T-helper 17 cell (primary cell): ENCODE measurements around the gene L3HYPDH. TPM values are rescaled to one million over a fixed set of nuclear protein-coding genes. Genes with fewer than 3 reads are reported as not detected.

Experiments used
- ATAC-seq: fragments of 150-1000 bp; cut with Tn5 transposase; 2 replicates; pipeline ENCODE4 v1.10.0; 2021; ENCODE audit warnings: mild to moderate bottlenecking, moderate library complexity
- DNase-seq, 3 donors: peaks; one replicate each; pipeline versions ENCODE4 v3.0.0 to v3.0.0-alpha.2; 2020 to 2021
- H3K9me3 ChIP-seq: one replicate; pipeline ENCODE4 v1.7.0; 2013; ENCODE audit warnings: low read length, mild to moderate bottlenecking; ENCODE audit not compliant: control insufficient read depth, poor library complexity, severe bottlenecking
- H3K27ac Mint-ChIP-seq: one replicate; pipeline ENCODE4 v1.8.0; 2022; ENCODE audit warnings: mild to moderate bottlenecking, moderate library complexity, mixed read lengths
- H3K27me3 Mint-ChIP-seq: one replicate; pipeline ENCODE4 v1.8.0; 2022; ENCODE audit warnings: mixed read lengths
- H3K36me3 Mint-ChIP-seq: one replicate; pipeline ENCODE4 v1.8.0; 2022; ENCODE audit warnings: low read depth, mixed read lengths
- H3K4me1 Mint-ChIP-seq: one replicate; pipeline ENCODE4 v1.8.0; 2022; ENCODE audit warnings: mild to moderate bottlenecking, mixed read lengths
- H3K4me3 Mint-ChIP-seq: one replicate; pipeline ENCODE4 v1.8.0; 2022; ENCODE audit warnings: mild to moderate bottlenecking, moderate library complexity, mixed read lengths
- total RNA-seq, 4 donors: library from RNA in 2 of 4; stranded (reverse) in 2 of 4; gene quantifications; one replicate each; pipeline ENCODE4 v1.2.3 and lab custom pipeline; 2022 to 2026

Gene L3HYPDH
- total RNA-seq, 2 donors from 2014 or later: 13.8 to 17.5 TPM

DNA sequence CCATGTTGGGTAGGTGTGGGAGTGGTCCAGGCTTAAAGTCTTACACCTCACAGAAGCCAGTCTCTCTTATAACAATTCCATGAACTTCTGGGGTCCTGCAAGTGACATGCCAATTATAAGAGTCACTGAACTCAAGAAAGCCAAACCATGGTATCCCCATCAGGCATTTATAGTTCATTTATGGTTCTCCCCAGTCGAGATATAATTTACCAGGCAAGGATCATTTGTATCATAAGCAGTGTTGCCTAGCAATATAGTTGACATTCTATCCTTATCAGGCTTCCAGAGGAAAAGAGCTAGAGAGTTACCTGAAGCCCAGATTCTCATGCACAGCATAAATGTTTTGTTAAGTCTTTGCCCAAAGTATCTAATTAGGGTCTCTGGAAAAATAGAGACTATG, 8.2 kb upstream of the L3HYPDH start:
- Mint-ChIP-seq H3K36me3 (peaks cover 33% of the 10 kb centered on the region), H3K27ac (no peak overlapping the region), H3K4me1 (peaks cover 41% of the 10 kb centered on the region), H3K27me3 (no peaks in the 10 kb centered on the region), H3K4me3 (no peak overlapping the region)
- H3K9me3 ChIP-seq: no peaks in the 10 kb centered on the region
- DNase-seq (no peak), ATAC-seq (no peak)

DNA sequence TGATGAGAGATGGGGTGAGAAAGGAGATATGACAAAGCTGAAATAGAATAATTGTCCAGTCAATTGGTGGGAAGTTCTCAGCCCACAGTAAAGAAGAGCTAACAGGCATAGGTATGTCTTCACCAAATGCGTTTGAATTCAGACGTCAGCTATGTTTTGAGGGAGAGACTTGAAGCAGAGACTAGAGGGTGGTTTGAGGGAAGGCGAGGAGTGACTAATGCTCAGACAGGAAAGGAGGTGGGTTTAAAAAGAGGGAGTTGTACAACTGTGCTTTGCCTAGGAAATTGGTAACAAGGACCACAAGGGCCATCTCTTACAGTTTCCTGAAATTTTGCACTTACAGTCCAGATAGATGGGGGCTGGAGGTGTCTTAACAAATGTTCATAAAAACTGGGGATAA, 6.5 kb upstream of the L3HYPDH start:
- ATAC-seq (no peak), DNase-seq (no peak)
- Mint-ChIP-seq H3K4me1 (peaks cover 39% of the 10 kb centered on the region), H3K4me3 (no peak overlapping the region), H3K27ac (peak overlapping the region; percentile 76), H3K36me3 (peaks cover 33% of the 10 kb centered on the region), H3K27me3 (no peaks in the 10 kb centered on the region)
- no peaks in the 10 kb centered on the region for H3K9me3 ChIP-seq

DNA sequence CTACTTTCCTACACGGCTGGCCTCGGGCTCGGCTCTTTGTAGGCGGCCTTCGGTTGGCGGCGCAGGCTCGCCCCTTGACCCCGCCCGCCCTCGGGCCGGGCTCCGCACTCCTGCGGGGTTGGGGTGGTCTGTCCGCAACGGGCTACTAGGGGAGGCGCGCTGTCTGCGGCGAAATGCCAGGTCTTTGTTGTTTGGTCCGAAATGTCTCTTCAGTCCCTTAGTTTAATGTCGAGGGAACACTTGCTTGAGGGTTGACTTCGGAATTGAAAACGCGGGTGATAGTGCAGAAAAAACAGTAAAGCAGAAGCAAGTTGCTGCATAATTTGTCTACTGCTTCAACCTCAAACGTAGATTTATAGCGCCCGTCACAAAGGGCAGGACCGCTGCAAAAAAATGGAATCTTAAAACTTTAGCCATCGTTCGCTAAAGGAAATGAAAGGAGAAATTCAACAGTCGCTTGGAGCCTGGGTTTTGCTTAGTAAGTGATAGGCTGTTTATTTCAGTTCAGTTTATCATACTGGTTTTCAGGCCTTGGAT, 499 bp upstream of the L3HYPDH start:
- peaks cover 50% of the 10 kb centered on the region for H3K4me1 Mint-ChIP-seq
- H3K27me3 Mint-ChIP-seq: no peaks in the 10 kb centered on the region
- no peaks in the 10 kb centered on the region for H3K9me3 ChIP-seq
- peak; percentile 62 for ATAC-seq
- H3K27ac Mint-ChIP-seq: peak overlapping the region; percentile 87
- H3K4me3 Mint-ChIP-seq: peak overlapping the region; percentile 92
- DNase-seq: no peak
- H3K36me3 Mint-ChIP-seq: peaks cover 14% of the 10 kb centered on the region

GRCh38 chr14:59483363-59483762, 845 bp downstream of the L3HYPDH start:
- H3K4me3 Mint-ChIP-seq: peak overlapping the region; percentile 92
- peaks cover 3% of the 10 kb centered on the region for H3K36me3 Mint-ChIP-seq
- no peak for ATAC-seq
- H3K27ac Mint-ChIP-seq: peak overlapping the region; percentile 87
- H3K4me1 Mint-ChIP-seq: peaks cover 40% of the 10 kb centered on the region
- H3K9me3 ChIP-seq: no peaks in the 10 kb centered on the region
- no peaks in the 10 kb centered on the region for H3K27me3 Mint-ChIP-seq
- DNase-seq: no peak

DNA sequence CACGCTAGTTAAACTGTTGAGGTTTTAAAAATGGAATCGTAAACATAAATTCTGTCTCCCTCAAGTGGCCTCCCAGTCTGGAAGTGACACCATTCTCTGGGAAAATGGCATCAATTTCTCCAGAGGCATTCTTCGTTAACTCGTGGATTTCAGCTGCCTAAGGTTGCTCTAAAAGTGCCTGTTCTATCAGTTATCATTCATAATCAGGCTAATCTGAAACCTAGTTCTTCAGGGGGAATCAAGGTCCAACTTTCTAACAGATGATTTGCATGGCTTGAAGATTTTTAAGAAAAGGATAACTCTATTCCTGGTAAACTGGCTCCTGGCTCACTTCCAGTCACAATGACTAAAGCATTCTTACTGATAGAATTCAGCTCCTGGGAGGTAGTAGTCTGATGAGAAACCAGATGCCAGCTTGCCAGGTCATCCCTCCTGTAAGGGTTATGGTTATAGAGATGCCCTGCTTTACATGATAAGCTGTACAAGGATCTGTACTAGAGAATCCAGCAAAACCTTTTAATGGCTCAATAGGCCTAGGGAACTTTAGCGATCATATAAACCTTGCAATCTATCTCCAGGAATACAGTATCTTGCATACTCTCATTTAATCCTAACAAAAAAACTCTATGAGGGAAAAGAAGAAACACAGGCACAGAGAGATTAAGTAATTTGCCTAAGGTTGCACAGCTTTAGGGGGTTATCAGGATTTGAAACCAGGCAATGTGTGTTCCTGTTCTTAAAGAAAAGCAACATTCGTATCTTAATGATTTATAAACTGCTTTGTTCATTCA, 1.5 kb downstream of the L3HYPDH start:
- no peaks in the 10 kb centered on the region for H3K9me3 ChIP-seq
- DNase-seq (no peak), ATAC-seq (no peak)
- Mint-ChIP-seq H3K4me1 (peaks cover 37% of the 10 kb centered on the region), H3K27ac (peak overlapping the region; percentile 87), H3K36me3 (no peaks in the 10 kb centered on the region), H3K4me3 (peak overlapping the region; percentile 92), H3K27me3 (no peaks in the 10 kb centered on the region)

DNA sequence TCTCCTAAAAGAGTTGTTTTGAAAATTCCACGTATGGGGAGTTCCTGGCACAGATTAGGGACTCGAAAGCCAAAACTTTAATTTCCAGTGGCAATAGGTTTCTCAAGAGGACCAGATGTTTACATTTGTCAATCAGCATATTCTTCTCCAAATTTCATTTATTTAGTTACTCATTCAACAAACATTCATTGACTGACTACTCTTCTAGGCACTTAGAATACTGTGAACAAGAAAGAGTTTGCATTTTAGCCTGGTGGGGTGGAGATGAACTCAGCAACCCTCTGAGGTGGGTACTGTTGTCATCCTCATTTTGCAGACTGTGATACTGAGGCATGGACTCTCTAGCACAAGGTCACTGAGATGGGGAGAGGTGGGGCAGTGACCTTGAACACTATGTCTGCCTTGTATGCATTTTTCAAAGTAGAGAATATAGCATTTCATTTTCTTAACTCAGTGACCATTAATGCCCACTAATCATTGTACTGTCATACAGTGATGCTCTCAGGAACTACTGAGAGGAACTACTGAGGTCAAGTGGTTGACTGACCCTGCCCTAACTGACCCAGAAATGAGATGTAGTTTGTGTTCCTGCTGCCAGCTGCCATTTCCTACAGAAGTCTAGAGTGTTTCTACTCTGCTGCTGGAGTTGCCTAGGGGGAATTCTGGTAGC, 2.2 kb downstream of the L3HYPDH start:
- Mint-ChIP-seq H3K4me3 (peak overlapping the region; percentile 92), H3K27ac (no peak overlapping the region), H3K36me3 (no peaks in the 10 kb centered on the region), H3K4me1 (peaks cover 37% of the 10 kb centered on the region), H3K27me3 (no peaks in the 10 kb centered on the region)
- no peak for DNase-seq
- ATAC-seq: no peak
- no peaks in the 10 kb centered on the region for H3K9me3 ChIP-seq

DNA sequence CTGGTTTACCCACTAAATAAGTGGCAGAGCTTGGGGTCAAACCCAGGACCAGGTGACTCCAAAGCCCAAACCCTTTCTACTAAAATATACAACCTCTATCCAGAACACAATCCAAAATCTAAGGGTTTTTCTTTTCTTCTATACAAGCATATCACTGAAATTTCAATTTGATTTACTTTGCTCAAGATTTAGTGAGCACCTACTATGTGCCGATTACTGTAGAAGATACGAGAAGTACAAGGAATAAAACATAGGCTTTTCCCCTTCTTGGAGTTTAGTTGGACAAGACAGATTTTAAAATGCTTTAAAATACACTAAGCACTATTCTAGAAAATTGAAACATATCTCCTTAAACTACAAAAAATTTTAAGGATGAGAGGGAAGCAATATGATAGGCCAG, 2.8 kb downstream of the L3HYPDH start:
- H3K36me3 Mint-ChIP-seq: no peaks in the 10 kb centered on the region
- H3K4me1 Mint-ChIP-seq: peaks cover 39% of the 10 kb centered on the region
- DNase-seq (no peak), ATAC-seq (no peak)
- H3K27ac Mint-ChIP-seq: no peak overlapping the region
- no peaks in the 10 kb centered on the region for H3K27me3 Mint-ChIP-seq
- H3K4me3 Mint-ChIP-seq: no peak overlapping the region
- no peaks in the 10 kb centered on the region for H3K9me3 ChIP-seq

- H3K4me3 Mint-ChIP-seq: no peak overlapping the region
- no peaks in the 10 kb centered on the region for H3K27me3 Mint-ChIP-seq
- H3K4me1 Mint-ChIP-seq: peaks cover 33% of the 10 kb centered on the region
- ATAC-seq (no peak), DNase-seq (no peak)
- H3K27ac Mint-ChIP-seq: peak overlapping the region; percentile 56
- H3K9me3 ChIP-seq: no peaks in the 10 kb centered on the region
- H3K36me3 Mint-ChIP-seq: no peaks in the 10 kb centered on the region
Measured at GRCh38 chr14:59480166-59480565, 4.0 kb downstream of the L3HYPDH start.

DNA sequence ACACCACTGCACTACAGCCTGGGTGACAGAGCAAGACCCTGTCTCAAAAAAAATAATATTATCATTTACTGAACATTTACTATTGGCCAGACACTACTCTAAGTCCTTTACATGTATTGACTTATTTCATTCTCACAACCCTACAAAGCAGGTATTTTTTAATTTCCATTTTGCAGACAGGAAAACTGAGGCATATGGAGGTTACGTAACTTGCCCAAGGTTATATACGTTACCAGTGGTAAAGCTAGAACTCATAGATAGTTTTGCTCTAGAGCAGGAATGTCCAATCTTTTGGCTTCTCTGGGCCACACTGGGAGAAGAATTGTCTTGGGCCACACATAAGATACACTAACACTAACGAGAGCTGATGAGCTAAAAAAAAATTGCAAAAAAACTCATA, 5.7 kb downstream of the L3HYPDH start:
- H3K36me3 Mint-ChIP-seq: peaks cover 2% of the 10 kb centered on the region
- no peak overlapping the region for H3K4me3 Mint-ChIP-seq
- H3K27me3 Mint-ChIP-seq: no peaks in the 10 kb centered on the region
- DNase-seq (no peak), ATAC-seq (no peak)
- peaks cover 34% of the 10 kb centered on the region for H3K4me1 Mint-ChIP-seq
- H3K27ac Mint-ChIP-seq: no peak overlapping the region
- H3K9me3 ChIP-seq: no peaks in the 10 kb centered on the region

DNA sequence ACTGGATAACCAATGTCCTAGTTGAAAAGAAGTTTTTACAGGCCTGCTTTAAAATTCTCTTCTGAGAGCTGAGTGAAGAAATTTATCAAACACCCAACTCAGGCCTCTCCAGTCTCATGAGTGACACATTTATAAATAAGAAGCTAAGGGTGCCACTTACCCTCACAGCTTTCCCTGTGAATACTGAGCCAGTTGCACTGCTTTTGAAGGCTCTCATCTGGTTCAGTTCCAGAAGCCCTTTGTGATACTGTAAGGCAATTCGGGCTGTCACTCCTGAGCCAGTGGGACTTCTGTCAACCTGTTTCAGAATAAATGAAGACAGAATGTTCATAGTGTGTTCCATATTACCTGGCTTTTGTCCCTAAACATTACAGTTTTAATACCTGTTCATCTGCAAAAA, 8.5 kb downstream of the L3HYPDH start:
- H3K27ac Mint-ChIP-seq: no peak overlapping the region
- DNase-seq: no peak
- no peak overlapping the region for H3K4me3 Mint-ChIP-seq
- peaks cover 22% of the 10 kb centered on the region for H3K4me1 Mint-ChIP-seq
- ATAC-seq: no peak
- no peaks in the 10 kb centered on the region for H3K27me3 Mint-ChIP-seq
- peaks cover 8% of the 10 kb centered on the region for H3K36me3 Mint-ChIP-seq
- H3K9me3 ChIP-seq: no peaks in the 10 kb centered on the region

DNA sequence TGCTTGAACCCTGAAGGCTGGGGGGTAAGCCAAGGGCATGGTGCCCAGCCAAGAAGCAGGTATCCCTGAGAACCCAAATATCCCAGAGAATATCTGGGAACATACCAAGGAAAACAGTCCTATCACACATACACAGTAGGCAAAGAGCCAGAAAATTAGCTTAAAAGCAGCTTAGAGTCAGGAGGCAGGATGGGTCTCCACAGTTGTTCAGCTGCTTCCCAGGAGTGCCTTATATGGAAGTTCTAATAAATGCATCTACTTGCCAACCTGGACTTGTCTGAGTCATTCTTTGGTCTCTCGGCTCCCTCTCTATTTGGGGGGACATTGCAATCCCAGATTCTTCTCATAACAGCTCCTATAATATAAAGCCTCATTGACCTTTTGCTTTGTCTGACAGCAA, 10.0 kb downstream of the L3HYPDH start:
- no peak for ATAC-seq
- Mint-ChIP-seq H3K4me3 (no peak overlapping the region), H3K36me3 (peaks cover 8% of the 10 kb centered on the region), H3K27ac (no peak overlapping the region), H3K4me1 (peaks cover 14% of the 10 kb centered on the region), H3K27me3 (no peaks in the 10 kb centered on the region)
- no peaks in the 10 kb centered on the region for H3K9me3 ChIP-seq
- DNase-seq: no peak

- Mint-ChIP-seq H3K36me3 (peaks cover 2% of the 10 kb centered on the region), H3K4me3 (peak within 1 kb of the TSS; percentile 93), H3K27me3 (no peaks in the 10 kb centered on the region), H3K27ac (peak within 1 kb of the TSS; percentile 79), H3K4me1 (peaks cover 11% of the 10 kb centered on the region)
- H3K9me3 ChIP-seq: no peaks in the 10 kb centered on the region
- peak; percentile 61 for ATAC-seq
- peak in 1 of 3 donors; percentile 20 for DNase-seq
Measured at GRCh38 chr14:59465316-59466135, 18.7 kb downstream of the L3HYPDH start, which contains the start of gene GPR135. GPR135 (minus strand) TSS chr14:59465380; CDS start chr14:59465226, 154 bp downstream.
